GM11168 (cell line): ENCODE results near the gene CR1.

Source experiments
- in situ Hi-C: fragments of 300-500 bp; cut with MboI; formaldehyde crosslinking; loops from one replicate; pipeline ENCODE4 v1.12.0; 2022; ENCODE audit warnings: low sequenced_read_pairs; ENCODE audit not compliant: unreplicated experiment

The CR1 gene

GRCh38 chr1:207495801-207496792 is at the start of gene CR1:
Gene CR1, plus strand, starts transcription at chr1:207496157. Its CDS starts 111 bp downstream, at chr1:207496268.
- in situ Hi-C loops, result loop anchor here (5.0 kb wide), 1 partner anchor 409 kb away; the partner anchor contains the start of gene C4BPB

DNA sequence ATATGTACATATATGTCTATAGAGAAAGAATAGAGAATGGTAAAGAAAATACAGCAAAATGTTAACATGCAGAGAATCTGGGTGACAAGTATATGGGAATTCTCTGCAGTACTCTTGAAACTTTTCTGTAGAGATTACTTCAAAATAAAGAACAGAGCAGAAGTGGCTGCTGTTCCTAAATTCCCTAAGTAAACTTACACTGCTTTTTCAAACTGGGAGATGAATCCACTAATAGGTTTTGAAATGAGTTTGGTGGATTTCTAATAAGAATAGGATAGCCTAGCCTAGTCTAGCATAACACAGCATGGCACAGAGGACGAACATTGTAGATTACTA is 42.3 kb upstream of the CR1 start:
- in situ Hi-C loops, result no loop called here

DNA sequence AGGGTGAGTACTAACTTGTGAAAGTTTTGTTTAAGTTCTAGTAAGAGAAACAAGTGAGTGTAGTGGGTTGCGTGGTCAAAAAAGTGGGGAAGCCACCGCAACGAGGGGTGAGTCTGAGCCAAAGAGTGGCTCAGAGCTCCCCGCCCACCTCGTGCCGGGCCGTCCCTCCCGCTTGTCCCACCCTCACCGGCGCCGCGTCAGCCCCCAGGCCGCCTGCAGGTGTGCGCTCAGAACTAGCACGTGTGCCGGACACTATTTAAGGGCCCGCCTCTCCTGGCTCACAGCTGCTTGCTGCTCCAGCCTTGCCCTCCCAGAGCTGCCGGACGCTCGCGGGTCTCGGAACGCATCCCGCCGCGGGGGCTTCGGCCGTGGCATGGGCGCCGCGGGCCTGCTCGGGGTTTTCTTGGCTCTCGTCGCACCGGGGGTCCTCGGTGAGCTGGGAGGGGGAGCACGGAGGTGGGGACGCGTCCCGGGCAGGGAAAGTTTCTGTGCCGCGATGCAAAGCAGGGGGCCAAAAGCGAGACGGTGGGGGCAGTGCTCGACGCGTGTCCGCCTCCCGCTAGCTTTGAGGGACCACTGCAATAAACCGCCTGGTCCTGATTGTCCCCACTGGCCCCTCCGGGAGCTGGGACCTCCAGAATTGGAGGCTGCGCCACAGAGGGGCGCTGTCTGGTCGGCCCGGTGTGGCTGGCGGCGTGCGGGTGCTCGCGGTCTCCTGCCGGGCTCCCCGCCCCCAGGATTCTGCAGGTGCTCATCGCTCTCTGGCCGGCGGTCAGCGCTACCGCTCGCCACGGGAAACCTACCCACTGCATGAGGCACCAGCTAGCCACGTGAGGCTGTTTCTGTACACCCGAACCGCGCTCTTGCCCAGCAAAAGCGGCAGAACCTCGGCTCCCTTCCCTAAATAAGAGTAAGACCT is 41.7 kb upstream of the CR1 start, which contains the start of gene CR2:
TSS of gene CR2 (plus strand) at position 283 of the 919 bp plus-strand sequence. CDS start at position 374, 91 bp downstream.
- in situ Hi-C loops, result no loop called here

GRCh38 chr1:207455183-207455754 is 40.7 kb upstream of the CR1 start:
- in situ Hi-C loops, result no loop called here

GRCh38 chr1:207458414-207458813 is 37.5 kb upstream of the CR1 start:
- in situ Hi-C loops, result no loop called here

DNA sequence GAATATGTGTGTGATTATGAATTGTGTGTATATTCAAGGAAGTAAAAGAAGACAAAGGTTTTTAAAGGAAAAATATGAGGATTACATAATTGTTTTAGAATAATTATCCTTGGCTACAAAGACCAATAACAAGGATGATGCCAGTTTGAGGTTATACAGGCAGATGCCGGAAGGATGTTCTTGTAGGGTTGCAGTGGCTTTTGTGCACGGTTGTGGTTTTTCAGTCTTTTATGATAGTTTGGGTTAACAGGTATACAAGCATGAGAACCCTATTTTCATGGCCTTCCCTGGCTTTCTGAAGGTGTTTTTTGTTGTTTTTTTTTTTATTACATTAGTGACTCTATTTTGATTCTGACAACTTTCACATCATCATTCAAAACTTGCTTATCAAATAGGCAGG is 36.9 kb upstream of the CR1 start:
- in situ Hi-C loops, result no loop called here

DNA sequence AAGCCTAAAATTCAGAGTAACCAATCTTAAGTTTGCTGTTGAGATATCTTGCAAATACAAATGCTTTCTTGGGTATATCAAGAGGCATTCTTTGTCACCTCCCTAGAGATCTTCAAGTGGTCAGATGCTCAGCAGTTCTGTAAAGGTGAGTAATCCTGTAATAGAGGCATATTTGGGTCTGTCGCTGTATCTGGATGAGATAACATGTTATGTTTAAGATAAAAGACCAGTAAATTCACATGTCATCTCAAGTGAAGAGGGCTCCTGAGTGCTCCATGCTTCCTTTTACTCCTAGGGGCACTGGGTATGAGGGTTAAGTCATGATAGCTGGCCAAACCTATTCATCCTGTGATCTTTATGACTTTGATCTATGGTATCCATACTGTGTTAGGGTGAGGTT is 34.3 kb upstream of the CR1 start:
- in situ Hi-C loops, result no loop called here

DNA sequence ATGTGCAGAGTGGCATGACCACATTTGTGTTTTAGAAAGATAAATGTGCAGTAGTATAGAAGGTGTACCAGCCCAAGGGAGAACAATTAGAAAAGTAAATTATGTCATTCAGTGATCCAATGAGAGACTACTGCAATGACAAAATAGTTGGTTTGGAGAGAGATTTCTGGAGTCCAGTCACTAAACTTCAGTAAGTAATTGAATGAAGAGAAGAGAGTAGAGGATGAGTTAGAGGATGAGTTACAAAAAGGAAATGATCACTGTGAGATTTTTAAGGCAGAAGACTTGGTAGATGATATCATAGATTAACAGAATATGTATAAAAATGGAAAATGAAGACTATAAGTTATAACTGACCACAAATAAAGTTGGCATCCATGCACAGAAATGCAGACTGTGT is 33.4 kb upstream of the CR1 start:
- in situ Hi-C loops, result no loop called here

- in situ Hi-C loops, result no loop called here
Measured at GRCh38 chr1:207463021-207463420, 32.9 kb upstream of the CR1 start.

- in situ Hi-C loops, result no loop called here
Measured at GRCh38 chr1:207463571-207463970, 32.4 kb upstream of the CR1 start.

DNA sequence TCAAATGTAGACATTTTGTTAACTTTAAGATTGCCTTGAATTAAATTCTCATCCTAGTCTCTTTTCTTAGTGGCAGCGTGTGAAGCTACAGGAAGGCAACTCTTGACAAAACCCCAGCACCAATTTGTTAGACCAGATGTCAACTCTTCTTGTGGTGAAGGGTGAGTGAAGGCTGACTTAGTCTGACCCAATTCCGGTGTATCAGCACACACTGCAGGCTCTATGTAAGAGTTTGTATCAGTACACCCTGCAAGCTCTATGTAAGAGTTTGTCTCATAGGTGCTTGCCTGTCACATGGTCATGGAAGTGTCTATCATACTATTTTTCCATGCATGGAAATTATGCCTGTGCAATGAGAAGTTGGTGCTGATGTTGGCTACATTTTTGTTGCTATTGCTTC is 25.0 kb upstream of the CR1 start:
- in situ Hi-C loops, result no loop called here

- in situ Hi-C loops, result no loop called here
Measured at GRCh38 chr1:207474210-207474609, 21.7 kb upstream of the CR1 start.

DNA sequence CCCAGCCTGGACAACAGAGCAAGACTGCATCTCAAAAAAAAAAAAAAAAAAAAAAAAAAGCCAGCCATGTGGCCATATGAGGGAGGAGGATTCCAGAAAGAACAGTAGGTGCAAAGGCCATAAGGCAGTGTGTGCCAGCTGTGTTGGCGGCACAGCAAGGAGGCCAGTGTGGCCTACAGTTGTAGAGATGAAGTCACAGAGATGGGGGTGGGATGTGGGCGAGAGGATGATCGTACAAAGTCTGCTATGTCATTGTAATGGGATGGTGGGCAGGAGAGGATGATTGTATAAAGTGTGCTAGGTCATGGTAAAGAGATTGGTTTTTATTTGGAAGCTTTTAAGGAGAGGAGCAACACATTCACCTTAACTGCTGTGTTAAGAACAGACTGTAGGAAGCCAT is 9.8 kb upstream of the CR1 start:
- in situ Hi-C loops, result loop anchor here (5.0 kb wide), 1 partner anchor 69 kb away; no protein-coding TSS in a partner anchor

- in situ Hi-C loops, result loop anchor here (5.0 kb wide), 1 partner anchor 70 kb away; no protein-coding TSS in a partner anchor
Measured at GRCh38 chr1:207487636-207488035, 8.3 kb upstream of the CR1 start.

DNA sequence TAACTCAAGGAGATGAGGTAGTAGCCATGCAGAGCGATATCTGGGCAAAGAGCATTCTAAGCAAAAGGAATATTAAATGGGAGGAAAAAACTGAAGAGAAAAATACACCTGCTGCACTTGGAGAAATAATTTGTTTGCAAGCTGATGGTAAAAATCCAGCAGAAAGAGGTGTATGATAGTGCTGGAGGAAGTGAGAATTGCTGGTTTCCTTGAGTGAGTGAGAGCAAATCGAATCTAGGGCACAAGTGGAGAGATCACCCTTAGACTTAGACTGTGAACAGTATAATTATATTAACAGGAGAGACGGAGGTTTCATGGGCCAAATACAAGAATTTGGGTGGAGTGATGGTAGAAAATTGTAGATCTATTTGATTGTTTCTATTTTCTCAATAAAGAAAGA is 2.7 kb upstream of the CR1 start:
- in situ Hi-C loops, result no loop called here

GRCh38 chr1:207494171-207494570 is 1.8 kb upstream of the CR1 start:
- in situ Hi-C loops, result no loop called here

GRCh38 chr1:207495281-207495680 is 676 bp upstream of the CR1 start:
- in situ Hi-C loops, result loop anchor here (5.0 kb wide), 1 partner anchor 408 kb away; the partner anchor contains the start of gene C4BPB

- in situ Hi-C loops, result loop anchor here (5.0 kb wide), 1 partner anchor 411 kb away; the partner anchor contains the start of gene C4BPB
Measured at GRCh38 chr1:207497941-207498340, 2.0 kb downstream of the CR1 start.

DNA sequence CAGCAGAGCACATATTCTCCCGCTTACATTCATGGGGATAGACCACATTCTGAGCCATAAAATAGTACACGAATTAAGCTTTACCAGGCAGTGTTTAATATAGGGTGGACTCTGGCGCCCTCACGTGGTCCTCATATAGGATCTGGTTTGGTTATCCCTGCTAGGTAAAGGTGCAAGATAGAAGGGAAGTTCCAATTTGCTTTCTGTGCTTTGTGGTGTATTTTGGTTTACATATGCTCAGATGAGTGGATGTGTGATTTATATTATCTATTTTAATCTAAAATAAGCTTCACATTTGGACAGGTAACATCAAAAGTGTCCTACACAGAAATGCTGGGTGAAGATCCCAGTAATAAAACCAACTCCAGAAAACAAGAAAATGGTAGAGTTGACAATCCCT is 3.6 kb downstream of the CR1 start:
- in situ Hi-C loops, result loop anchor here (5.0 kb wide), 1 partner anchor 412 kb away; the partner anchor contains the start of gene C4BPB

GRCh38 chr1:207500306-207500705 is 4.3 kb downstream of the CR1 start:
- in situ Hi-C loops, result no loop called here
